Nephron progenitor cell (in vitro differentiated cells): ENCODE data around the gene USP10.

Experiments used
- DNase-seq: peaks from one replicate; pipeline ENCODE4 v3.0.0; 2021
- H3K27ac Mint-ChIP-seq: 2 replicates; pipeline ENCODE4 v1.8.0; 2021; ENCODE audit warnings: mild to moderate bottlenecking, moderate library complexity, mixed read lengths
- H3K27me3 Mint-ChIP-seq: 2 replicates; pipeline ENCODE4 v1.8.0; 2021; ENCODE audit warnings: mild to moderate bottlenecking, low read depth, mixed read lengths; ENCODE audit not compliant: poor library complexity
- H3K36me3 Mint-ChIP-seq: 2 replicates; pipeline ENCODE4 v1.8.0; 2021; ENCODE audit warnings: low read depth, mixed read lengths
- H3K4me1 Mint-ChIP-seq: 2 replicates; pipeline ENCODE4 v1.8.0; 2021; ENCODE audit warnings: mixed read lengths
- H3K4me3 Mint-ChIP-seq: 2 replicates; pipeline ENCODE4 v1.8.0; 2021; ENCODE audit warnings: mild to moderate bottlenecking, moderate library complexity, mixed read lengths
- H3K9me3 Mint-ChIP-seq: 2 replicates; pipeline ENCODE4 v1.8.0; 2021; ENCODE audit warnings: mild to moderate bottlenecking, moderate library complexity, mixed read lengths
- TF ChIP-seq, protein P1 (sequence below): fragments of 200-600 bp; sonication (generic); IDR thresholded peaks from 2 replicates; pipeline ENCODE4 v1.5.0; 2021; ENCODE audit warnings: antibody characterized with exemption

Gene USP10

GRCh38 chr16:84699712-84700445, at the start of gene USP10:
Gene USP10 (plus strand): TSS chr16:84700000. CDS start chr16:84700091, 91 bp downstream.
- H3K4me3 Mint-ChIP-seq: peak within 1 kb of the TSS; percentile 98
- H3K27ac Mint-ChIP-seq: peak within 1 kb of the TSS; percentile 97
- H3K27me3 Mint-ChIP-seq: no peaks in the 10 kb centered on the region
- peak; percentile 90 for DNase-seq
- TF ChIP-seq, protein P1, sequence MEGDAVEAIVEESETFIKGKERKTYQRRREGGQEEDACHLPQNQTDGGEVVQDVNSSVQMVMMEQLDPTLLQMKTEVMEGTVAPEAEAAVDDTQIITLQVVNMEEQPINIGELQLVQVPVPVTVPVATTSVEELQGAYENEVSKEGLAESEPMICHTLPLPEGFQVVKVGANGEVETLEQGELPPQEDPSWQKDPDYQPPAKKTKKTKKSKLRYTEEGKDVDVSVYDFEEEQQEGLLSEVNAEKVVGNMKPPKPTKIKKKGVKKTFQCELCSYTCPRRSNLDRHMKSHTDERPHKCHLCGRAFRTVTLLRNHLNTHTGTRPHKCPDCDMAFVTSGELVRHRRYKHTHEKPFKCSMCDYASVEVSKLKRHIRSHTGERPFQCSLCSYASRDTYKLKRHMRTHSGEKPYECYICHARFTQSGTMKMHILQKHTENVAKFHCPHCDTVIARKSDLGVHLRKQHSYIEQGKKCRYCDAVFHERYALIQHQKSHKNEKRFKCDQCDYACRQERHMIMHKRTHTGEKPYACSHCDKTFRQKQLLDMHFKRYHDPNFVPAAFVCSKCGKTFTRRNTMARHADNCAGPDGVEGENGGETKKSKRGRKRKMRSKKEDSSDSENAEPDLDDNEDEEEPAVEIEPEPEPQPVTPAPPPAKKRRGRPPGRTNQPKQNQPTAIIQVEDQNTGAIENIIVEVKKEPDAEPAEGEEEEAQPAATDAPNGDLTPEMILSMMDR: no peak
- peaks cover 44% of the 10 kb centered on the region for H3K4me1 Mint-ChIP-seq
- H3K36me3 Mint-ChIP-seq: peaks cover 23% of the 10 kb centered on the region
- peaks cover 12% of the 10 kb centered on the region for H3K9me3 Mint-ChIP-seq

- Mint-ChIP-seq H3K27ac (no peak overlapping the region), H3K4me3 (peak overlapping the region; percentile 14), H3K27me3 (peaks cover 55% of the 10 kb centered on the region), H3K9me3 (peaks cover 4% of the 10 kb centered on the region), H3K4me1 (peaks cover 6% of the 10 kb centered on the region), H3K36me3 (no peaks in the 10 kb centered on the region)
- DNase-seq: no peak
- TF ChIP-seq, protein P1: no peak
These were observed 49.5 kb upstream of the USP10 start for GRCh38 chr16:84650062-84650991.

DNA sequence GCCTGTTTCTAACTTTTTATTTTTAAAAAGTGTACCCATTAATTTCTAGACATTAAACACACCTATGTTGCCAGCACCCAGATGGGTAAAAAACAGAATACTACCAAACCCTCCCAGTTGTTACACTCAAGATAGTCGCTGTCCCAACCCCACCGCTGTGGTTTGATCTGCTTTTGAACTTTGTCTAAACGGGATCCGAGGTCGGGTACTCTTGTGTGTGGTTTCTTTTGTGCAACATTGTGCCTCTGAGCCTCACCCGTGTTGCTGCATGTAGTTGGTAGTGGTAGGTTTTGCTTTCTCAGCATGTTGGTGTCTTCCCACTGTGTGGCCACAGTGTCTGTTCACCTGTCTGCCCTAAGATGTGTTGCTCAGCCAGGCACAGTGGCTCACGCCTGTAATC, 47.2 kb upstream of the USP10 start:
- Mint-ChIP-seq H3K4me3 (no peak overlapping the region), H3K27ac (no peak overlapping the region), H3K36me3 (peaks cover 3% of the 10 kb centered on the region), H3K9me3 (no peaks in the 10 kb centered on the region), H3K4me1 (peaks cover 5% of the 10 kb centered on the region), H3K27me3 (peaks cover 34% of the 10 kb centered on the region)
- no peak for DNase-seq
- TF ChIP-seq, protein P1: no peak

DNA sequence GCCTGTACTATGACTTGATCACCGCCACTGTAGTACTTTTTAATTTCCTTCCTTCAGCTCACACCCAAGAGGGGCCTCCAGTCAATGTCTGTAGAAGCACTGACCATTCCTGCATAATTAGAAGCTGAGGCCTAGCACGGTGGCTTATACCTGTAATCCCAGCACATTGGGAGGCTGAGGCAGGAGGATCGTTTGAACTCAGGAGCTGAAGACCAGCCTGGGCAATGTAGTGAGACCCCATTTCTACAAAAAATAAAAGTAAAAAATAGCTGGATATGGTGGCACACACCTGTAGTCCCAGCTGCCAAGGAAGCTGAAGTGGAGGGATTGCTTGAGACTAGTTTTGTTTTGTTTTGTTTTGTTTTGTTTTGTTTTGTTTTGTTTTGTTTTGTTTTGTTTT, 45.6 kb upstream of the USP10 start:
- no peak for DNase-seq
- peaks cover 18% of the 10 kb centered on the region for H3K36me3 Mint-ChIP-seq
- peaks cover 10% of the 10 kb centered on the region for H3K4me1 Mint-ChIP-seq
- TF ChIP-seq, protein P1: no peak
- peaks cover 24% of the 10 kb centered on the region for H3K27me3 Mint-ChIP-seq
- no peak overlapping the region for H3K4me3 Mint-ChIP-seq
- no peaks in the 10 kb centered on the region for H3K9me3 Mint-ChIP-seq
- H3K27ac Mint-ChIP-seq: no peak overlapping the region

DNA sequence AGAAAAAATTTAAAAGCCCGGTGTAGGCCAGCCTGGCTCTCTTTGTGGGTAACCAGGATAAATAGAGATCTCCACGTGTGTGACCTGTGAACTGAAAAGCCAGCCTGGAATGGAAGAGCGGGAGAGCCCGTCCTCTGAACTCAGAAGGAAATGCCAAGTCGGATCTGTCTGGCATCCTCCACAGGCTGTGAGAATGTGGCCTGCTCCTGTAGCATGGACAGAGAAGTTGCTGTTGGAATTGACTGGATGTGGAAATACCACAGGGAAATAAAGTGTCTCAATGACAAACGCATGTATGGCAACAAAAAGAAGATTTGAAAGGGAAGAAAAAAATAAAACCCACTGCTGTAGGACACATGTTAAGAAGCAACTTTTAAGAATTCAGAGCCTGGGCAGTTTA, 44.8 kb upstream of the USP10 start:
- Mint-ChIP-seq H3K4me3 (no peak overlapping the region), H3K36me3 (peaks cover 24% of the 10 kb centered on the region), H3K27me3 (peaks cover 16% of the 10 kb centered on the region), H3K4me1 (peaks cover 14% of the 10 kb centered on the region), H3K9me3 (no peaks in the 10 kb centered on the region), H3K27ac (peak overlapping the region; percentile 29)
- TF ChIP-seq, protein P1: no peak
- DNase-seq: no peak
